Hepatocyte (in vitro differentiated cells): ENCODE results near the gene WIF1.

Experiments
- CTCF ChIP-seq: fragments of 200-600 bp; sonication (generic); IDR thresholded peaks from 2 replicates; pipeline ENCODE4 v1.5.1; 2016; ENCODE audit warnings: antibody characterized with exemption, mild to moderate bottlenecking; ENCODE audit not compliant: poor library complexity
- EZH2 ChIP-seq: fragments of 200-600 bp; sonication (generic); IDR thresholded peaks from 2 replicates; pipeline ENCODE4 v1.6.1; 2016; ENCODE audit warnings: antibody characterized with exemption, mild to moderate bottlenecking, borderline replicate concordance

- TF ChIP-seq CTCF (no peak), EZH2 (no peak)
Measured at GRCh38 chr12:65152596-65152995, 31.5 kb upstream of the WIF1 start.
